GM10248 (cell line): Measurements from ENCODE around the gene ATAD3B.
"Not testable (repeated sequence)": the region's sequence is repeated elsewhere in the genome, so short reads cannot be mapped to it uniquely, and the experiment has no call there.

Source experiments
- CTCF ChIA-PET: fragments of 300-600 bp; sonication (Branson Sonifier 250); formaldehyde crosslinking; extraction: SDS; loops from one replicate; lab custom pipeline; 2021; ENCODE audit warnings: antibody characterized with exemption; lab: Yijun Ruan, JAX
- POLR2A ChIA-PET: fragments of 350-650 bp; sonication (Branson Sonifier 250); formaldehyde crosslinking; extraction: SDS; loops from one replicate; lab custom pipeline; 2020; ENCODE audit warnings: antibody characterized with exemption; lab: Yijun Ruan, JAX
- DNase-seq: peaks from one replicate; pipeline ENCODE4 v3.0.0; 2012; ENCODE audit errors: extremely low spot score
- TF ChIP-seq, protein P1 (sequence below): IDR thresholded peaks from 2 replicates; pipeline ENCODE4 v1.5.1; 2012; ENCODE audit warnings: mild to moderate bottlenecking, low read depth; ENCODE audit errors: extremely low read depth, missing control alignments, control extremely low read depth

ATAD3B gene

DNA sequence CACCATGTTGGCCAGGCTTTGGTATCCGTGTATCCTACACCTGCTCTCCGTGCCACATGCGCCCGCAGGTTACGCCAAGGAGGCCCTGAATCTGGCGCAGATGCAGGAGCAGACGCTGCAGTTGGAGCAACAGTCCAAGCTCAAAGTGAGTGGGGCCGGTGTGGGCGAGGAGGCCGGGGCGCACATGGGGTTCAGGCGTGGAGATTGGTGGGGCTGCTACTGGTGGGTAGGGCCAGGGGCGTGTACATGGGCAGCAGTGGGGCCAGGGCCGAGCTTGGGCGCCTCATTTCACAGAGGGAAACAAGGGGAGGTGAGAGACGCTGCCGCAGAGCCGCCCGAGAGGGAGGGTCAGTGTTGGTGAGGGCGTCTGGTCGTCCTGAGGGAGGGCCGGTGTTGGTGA is 5.6 kb downstream of the ATAD3B start:
- DNase-seq, result no peak
- CTCF ChIA-PET, result no interaction called here
- POLR2A ChIA-PET, result no interaction called here
- TF ChIP-seq, protein P1, sequence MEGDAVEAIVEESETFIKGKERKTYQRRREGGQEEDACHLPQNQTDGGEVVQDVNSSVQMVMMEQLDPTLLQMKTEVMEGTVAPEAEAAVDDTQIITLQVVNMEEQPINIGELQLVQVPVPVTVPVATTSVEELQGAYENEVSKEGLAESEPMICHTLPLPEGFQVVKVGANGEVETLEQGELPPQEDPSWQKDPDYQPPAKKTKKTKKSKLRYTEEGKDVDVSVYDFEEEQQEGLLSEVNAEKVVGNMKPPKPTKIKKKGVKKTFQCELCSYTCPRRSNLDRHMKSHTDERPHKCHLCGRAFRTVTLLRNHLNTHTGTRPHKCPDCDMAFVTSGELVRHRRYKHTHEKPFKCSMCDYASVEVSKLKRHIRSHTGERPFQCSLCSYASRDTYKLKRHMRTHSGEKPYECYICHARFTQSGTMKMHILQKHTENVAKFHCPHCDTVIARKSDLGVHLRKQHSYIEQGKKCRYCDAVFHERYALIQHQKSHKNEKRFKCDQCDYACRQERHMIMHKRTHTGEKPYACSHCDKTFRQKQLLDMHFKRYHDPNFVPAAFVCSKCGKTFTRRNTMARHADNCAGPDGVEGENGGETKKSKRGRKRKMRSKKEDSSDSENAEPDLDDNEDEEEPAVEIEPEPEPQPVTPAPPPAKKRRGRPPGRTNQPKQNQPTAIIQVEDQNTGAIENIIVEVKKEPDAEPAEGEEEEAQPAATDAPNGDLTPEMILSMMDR, result no peak

DNA sequence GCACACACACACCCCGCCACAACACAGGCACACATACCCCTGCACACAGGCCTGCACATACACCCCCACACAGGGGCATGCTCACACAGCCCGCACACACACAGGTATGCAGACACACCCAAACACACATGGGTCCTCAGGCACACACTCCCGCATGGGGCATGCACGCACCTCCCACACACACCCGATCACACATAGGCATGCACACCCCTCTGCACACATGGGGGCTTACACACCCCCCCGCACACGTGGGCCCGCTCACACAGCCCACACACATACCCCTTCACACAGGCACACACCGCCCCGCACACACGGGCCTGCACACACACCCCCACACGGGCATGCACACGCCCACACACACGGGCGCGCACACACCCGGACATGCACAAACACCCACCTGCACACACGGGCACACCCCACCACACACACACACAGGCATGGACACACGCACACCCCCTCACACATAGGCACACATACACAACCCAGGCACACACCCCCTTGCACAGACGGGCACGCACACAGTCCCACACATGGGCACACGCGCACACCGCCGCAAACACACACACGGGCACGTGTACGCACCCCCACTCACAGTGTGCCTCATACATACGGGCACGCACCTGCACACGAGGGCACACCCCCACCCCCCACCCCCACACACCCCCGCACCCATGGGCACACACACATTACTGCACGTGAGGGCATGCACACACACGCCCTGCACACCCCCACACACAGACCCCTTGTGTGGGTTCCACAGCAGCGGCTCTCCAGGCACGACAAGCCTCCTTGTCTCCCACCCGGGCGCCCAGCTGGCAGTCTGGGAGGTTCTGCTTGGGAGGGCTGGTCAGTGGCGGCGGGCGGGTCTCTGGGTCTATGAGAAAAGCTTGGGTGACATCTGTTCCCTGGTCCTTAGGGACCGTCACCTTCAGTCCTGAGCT is 8.3 kb downstream of the ATAD3B start:
- no peak for DNase-seq
- CTCF ChIA-PET, result no interaction called here
- POLR2A ChIA-PET, result no interaction called here
- TF ChIP-seq, protein P1, result no peak

- POLR2A ChIA-PET, CTCF ChIA-PET, DNase-seq: not testable (repeated sequence)
These were observed 8.9 kb downstream of the ATAD3B start for GRCh38 chr1:1480488-1480867.

GRCh38 chr1:1481811-1482210 is 10.2 kb downstream of the ATAD3B start:
- POLR2A ChIA-PET, CTCF ChIA-PET, DNase-seq: not testable (repeated sequence)

DNA sequence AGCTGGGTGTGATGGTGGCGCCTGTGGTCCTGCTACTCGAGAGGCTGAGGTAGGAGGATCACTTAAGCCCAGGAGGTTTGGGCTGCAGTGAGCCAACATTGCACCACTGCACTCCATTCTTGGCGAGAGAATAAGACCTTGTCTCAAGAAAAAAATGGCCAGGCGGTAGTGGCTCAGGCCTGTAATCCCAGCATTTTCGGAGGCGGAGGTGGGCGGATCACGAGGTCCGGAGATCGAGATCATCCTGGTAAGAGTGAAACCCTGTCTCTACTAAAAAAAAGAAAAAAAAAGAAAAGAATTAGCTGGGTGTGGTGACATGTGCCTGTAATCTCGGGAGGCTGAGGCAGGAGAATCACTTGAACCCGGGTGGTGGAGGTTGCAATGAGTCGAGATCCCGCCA is 11.3 kb downstream of the ATAD3B start:
- POLR2A ChIA-PET, result interaction anchor here (0.6 kb wide), 1 partner anchor 25 kb away, joined by 3 read pairs; no protein-coding TSS in a partner anchor
- no peak for DNase-seq
- TF ChIP-seq, protein P1, result no peak
- CTCF ChIA-PET, result no interaction called here

GRCh38 chr1:1483714-1484113 is 12.1 kb downstream of the ATAD3B start:
- ChIA-PET POLR2A (no interaction called here), CTCF (no interaction called here)
- no peak for DNase-seq
- TF ChIP-seq, protein P1, result no peak

DNA sequence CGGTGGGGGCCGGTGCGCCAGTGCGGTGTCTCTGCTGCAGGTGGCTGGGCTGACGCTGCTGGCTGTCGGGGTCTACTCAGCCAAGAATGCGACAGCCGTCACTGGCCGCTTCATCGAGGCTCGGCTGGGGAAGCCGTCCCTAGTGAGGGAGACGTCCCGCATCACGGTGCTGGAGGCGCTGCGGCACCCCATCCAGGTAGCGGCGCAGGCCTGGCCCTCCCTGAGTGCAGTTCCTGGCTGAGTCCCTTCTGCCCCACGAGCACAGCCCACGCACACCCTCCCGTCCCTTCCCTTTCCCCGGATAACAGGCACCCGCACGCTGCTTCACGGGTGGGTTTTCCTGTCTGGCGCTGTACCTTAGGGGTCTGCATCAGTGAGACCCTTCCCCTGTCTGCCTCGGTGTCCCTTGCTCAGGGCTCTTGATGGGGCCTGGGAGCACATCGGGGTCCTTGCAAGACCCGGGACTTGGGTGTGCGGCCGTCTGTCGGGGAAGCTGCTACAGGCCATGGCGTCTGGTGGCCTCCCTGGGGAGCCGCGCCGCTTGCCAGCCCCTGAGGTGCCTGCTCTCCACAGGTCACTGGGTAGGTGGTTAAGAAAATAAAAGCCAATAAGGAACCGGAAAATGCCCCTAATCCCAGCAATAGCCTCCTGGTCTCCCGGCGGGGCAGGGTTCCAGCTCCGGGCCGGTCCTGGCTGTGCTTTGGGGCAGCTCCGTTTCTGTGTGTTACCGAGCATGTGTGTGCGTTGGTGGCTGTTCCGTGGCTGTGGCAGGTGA is 13.6 kb downstream of the ATAD3B start:
- CTCF ChIA-PET, result interaction anchor here (1.3 kb wide), 1 partner anchor 19 kb away, joined by 3 read pairs; no protein-coding TSS in a partner anchor
- POLR2A ChIA-PET, result not testable (repeated sequence)

DNA sequence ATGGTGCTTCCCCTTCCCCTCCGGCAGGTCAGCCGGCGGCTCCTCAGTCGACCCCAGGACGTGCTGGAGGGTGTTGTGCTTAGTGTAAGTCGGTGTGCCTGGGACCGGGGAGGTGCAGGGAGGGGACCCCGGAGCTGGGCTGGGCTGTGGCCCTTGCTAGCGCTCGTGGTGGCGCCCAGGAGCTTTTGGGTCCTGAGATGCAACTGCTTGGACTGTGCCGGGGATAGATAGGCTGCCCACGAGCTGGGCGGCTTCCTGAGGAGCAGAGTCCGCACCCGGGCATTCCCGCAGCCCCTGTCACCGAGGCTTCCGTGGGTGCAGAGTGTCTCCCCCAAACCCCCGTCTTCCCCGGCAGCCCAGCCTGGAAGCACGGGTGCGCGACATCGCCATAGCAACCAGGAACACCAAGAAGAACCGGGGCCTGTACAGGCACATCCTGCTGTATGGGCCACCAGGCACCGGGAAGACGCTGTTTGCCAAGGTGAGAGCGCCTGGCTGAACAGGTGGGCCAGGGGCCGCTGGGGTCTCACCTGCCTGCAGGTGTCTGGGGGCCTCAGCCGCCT is 14.3 kb downstream of the ATAD3B start:
- POLR2A ChIA-PET, DNase-seq: not testable (repeated sequence)
- CTCF ChIA-PET, result interaction anchor here (1.3 kb wide), 1 partner anchor 19 kb away, joined by 3 read pairs; no protein-coding TSS in a partner anchor

More for the DNA sequence above, 13.6 kb downstream of the ATAD3B start:
- DNase-seq, result not testable (repeated sequence)
